T-cell (primary cell): ENCODE measurements around the gene SMARCAD1. TPM values are rescaled to one million over a fixed set of nuclear protein-coding genes. Genes with fewer than 3 reads are reported as not detected.

Experiments
- ATAC-seq, 4 experiments: fragments of 200-7000 bp in 3 of 4; fragments of 150-1000 bp in 1 of 4; cut with Tn5 transposase; replicated peaks in 1 of 4; 1 replicate in 3 of 4; 2 replicates in 1 of 4; pipeline ENCODE4 v1.10.0; 2021; ENCODE audit warnings: moderate library complexity in 3 of 4, mild to moderate bottlenecking in 2 of 4, moderate number of reproducible peaks in 1 of 4
- CTCF ChIA-PET, 2 donors: fragments of 300-600 bp; sonication (Branson Sonifier 250); formaldehyde crosslinking; loops; one replicate each; lab custom pipeline; 2022; ENCODE audit warnings: antibody characterized with exemption in 2 of 2; lab: Charles Lee
- POLR2A ChIA-PET, 2 donors: fragments of 300-600 bp; sonication (Branson Sonifier 250); formaldehyde crosslinking; loops; one replicate each; lab custom pipeline; 2022; ENCODE audit warnings: antibody characterized with exemption in 2 of 2; lab: Charles Lee
- DNase-seq, 35 experiments: peaks; one replicate each; pipeline versions ENCODE4 v3.0.0 to v3.0.0-alpha.2; 2013 to 2023
- H3K27ac ChIP-seq: one replicate; pipeline ENCODE4 v1.5.1; 2013; ENCODE audit warnings: low read length
- H3K27me3 ChIP-seq, 2 experiments: replicated peaks in 1 of 2; 1 replicate in 1 of 2; 2 replicates in 1 of 2; pipeline versions ENCODE4 v1.6.1 to v1.7.0; 2013; ENCODE audit warnings: low read length in 1 of 2, mixed read lengths in 1 of 2; ENCODE audit not compliant: control insufficient read depth in 2 of 2, insufficient read depth in 2 of 2; ENCODE audit errors: extremely low read depth in 1 of 2
- H3K36me3 ChIP-seq, 2 donors: 1 replicate in 1 of 2; 2 replicates in 1 of 2; pipeline versions ENCODE4 v1.6.1 to v1.7.0; 2013; ENCODE audit warnings: low read length in 1 of 2; ENCODE audit not compliant: control insufficient read depth in 2 of 2, insufficient read depth in 1 of 2; ENCODE audit errors: extremely low read depth in 1 of 2
- H3K4me1 ChIP-seq, 2 experiments: 1 replicate in 1 of 2; 2 replicates in 1 of 2; pipeline versions ENCODE4 v1.6.1 to v1.7.0; 2013; ENCODE audit warnings: low read length in 2 of 2, mixed read lengths in 1 of 2; ENCODE audit not compliant: insufficient read depth in 2 of 2, control insufficient read depth in 1 of 2; ENCODE audit errors: extremely low read depth in 1 of 2
- H3K4me3 ChIP-seq, 2 donors: 1 replicate in 1 of 2; 2 replicates in 1 of 2; pipeline versions ENCODE4 v1.5.1 to v1.7.0; 2013; ENCODE audit warnings: mild to moderate bottlenecking in 2 of 2, low read length in 1 of 2, moderate library complexity in 1 of 2; ENCODE audit not compliant: control insufficient read depth in 1 of 2; ENCODE audit errors: extremely low read depth in 1 of 2
- H3K9me3 ChIP-seq: 2 replicates; pipeline ENCODE4 v1.7.0; 2013
- H3K27ac Mint-ChIP-seq, 2 donors: one replicate each; pipeline ENCODE4 v1.8.0; 2020 to 2021; ENCODE audit warnings: mild to moderate bottlenecking in 2 of 2, mixed read lengths in 2 of 2
- H3K27me3 Mint-ChIP-seq, 2 donors: one replicate each; pipeline ENCODE4 v1.8.0; 2021 to 2022; ENCODE audit warnings: mixed read lengths in 2 of 2
- H3K36me3 Mint-ChIP-seq: one replicate; pipeline ENCODE4 v1.8.0; 2021; ENCODE audit warnings: mixed read lengths
- H3K4me1 Mint-ChIP-seq, 3 donors: one replicate each; pipeline ENCODE4 v1.8.0; 2020 to 2022; ENCODE audit warnings: mixed read lengths in 3 of 3, mild to moderate bottlenecking in 1 of 3
- H3K4me3 Mint-ChIP-seq, 3 donors: one replicate each; pipeline ENCODE4 v1.8.0; 2020 to 2022; ENCODE audit warnings: mild to moderate bottlenecking in 3 of 3, mixed read lengths in 3 of 3, moderate library complexity in 3 of 3
- H3K9me3 Mint-ChIP-seq, 3 donors: one replicate each; pipeline ENCODE4 v1.8.0; 2020 to 2022; ENCODE audit warnings: mixed read lengths in 3 of 3
- WGBS: methylation state at CpG from one replicate; pipeline ENCODE4 v1.1.5; 2013; ENCODE audit warnings: missing lambda C conversion rate; ENCODE audit not compliant: insufficient coverage; 5-methylcytosine and 5-hydroxymethylcytosine counted together
- total RNA-seq, 35 experiments: library from RNA in 6 of 35; stranded (reverse) in 6 of 35; fragments of 120-200 nt in 1 of 35; gene quantifications; one replicate each; pipeline versions ENCODE4 v1.2.1 to v1.2.4 and lab custom pipeline; 2013 to 2026

Gene SMARCAD1
- total RNA-seq, 5 donors from 2014 or later (not counting 1 experiment from before 2014, with no cell fraction given): 17.1 to 22.9 (median 20.0) TPM

GRCh38 chr4:94251094-94251493 is 43.4 kb downstream of the SMARCAD1 start:
- peaks cover 6 to 48% of the 10 kb centered on the region in 2 donors for H3K36me3 ChIP-seq
- Mint-ChIP-seq H3K9me3 (no peaks in the 10 kb centered on the region), H3K27ac (no peak overlapping the region), H3K36me3 (peaks cover 42% of the 10 kb centered on the region), H3K27me3 (no peaks in the 10 kb centered on the region), H3K4me1 (no peaks in the 10 kb centered on the region), H3K4me3 (no peak overlapping the region)
- ATAC-seq (no peak), DNase-seq (no peak)
- POLR2A ChIA-PET: interaction anchor here in 1 of 2 donors (0.5 kb wide), 1 partner anchor 53 kb away, joined by 4 read pairs; no protein-coding TSS in a partner anchor
- H3K4me3 ChIP-seq: no peak overlapping the region
- H3K4me1 ChIP-seq: no peaks in the 10 kb centered on the region
- no peak overlapping the region for H3K27ac ChIP-seq
- no peaks in the 10 kb centered on the region for H3K9me3 ChIP-seq
- CTCF ChIA-PET: no interaction called here
- no peaks in the 10 kb centered on the region for H3K27me3 ChIP-seq

GRCh38 chr4:94253036-94253435 is 45.4 kb downstream of the SMARCAD1 start:
- 100% methylated on average over 1 of the region's 3 CpGs for WGBS
- peaks cover 39% of the 10 kb centered on the region for H3K36me3 Mint-ChIP-seq
- H3K4me1 Mint-ChIP-seq: no peaks in the 10 kb centered on the region
- peaks cover 0 to 38% of the 10 kb centered on the region in 2 donors for H3K36me3 ChIP-seq
- H3K4me1 ChIP-seq: no peaks in the 10 kb centered on the region
- H3K9me3 Mint-ChIP-seq: no peaks in the 10 kb centered on the region
- no peak overlapping the region for H3K4me3 Mint-ChIP-seq
- no peak overlapping the region for H3K27ac ChIP-seq
- no peaks in the 10 kb centered on the region for H3K9me3 ChIP-seq
- no peaks in the 10 kb centered on the region for H3K27me3 Mint-ChIP-seq
- H3K27ac Mint-ChIP-seq: no peak overlapping the region
- DNase-seq (no peak), ATAC-seq (no peak)
- CTCF ChIA-PET: no interaction called here
- POLR2A ChIA-PET: no interaction called here
- no peak overlapping the region for H3K4me3 ChIP-seq
- no peaks in the 10 kb centered on the region for H3K27me3 ChIP-seq

GRCh38 chr4:94256144-94256783 is 48.6 kb downstream of the SMARCAD1 start:
- 100% methylated on average over 4 of the region's 8 CpGs for WGBS
- no peaks in the 10 kb centered on the region for H3K4me1 ChIP-seq
- no peak overlapping the region for H3K27ac Mint-ChIP-seq
- ChIA-PET CTCF (no interaction called here), POLR2A (interaction anchor here in 1 of 2 donors (0.6 kb wide), 1 partner anchor 195 kb away, joined by 5 read pairs; the partner anchor contains the start of gene PDLIM5)
- no peaks in the 10 kb centered on the region for H3K9me3 ChIP-seq
- H3K27me3 ChIP-seq: no peaks in the 10 kb centered on the region
- ATAC-seq: no peak
- H3K9me3 Mint-ChIP-seq: no peaks in the 10 kb centered on the region
- peaks cover 0 to 27% of the 10 kb centered on the region in 2 donors for H3K36me3 ChIP-seq
- H3K27me3 Mint-ChIP-seq: no peaks in the 10 kb centered on the region
- no peak overlapping the region for H3K4me3 ChIP-seq
- no peak for DNase-seq
- peaks cover 41% of the 10 kb centered on the region for H3K36me3 Mint-ChIP-seq
- H3K4me3 Mint-ChIP-seq: no peak overlapping the region
- no peaks in the 10 kb centered on the region for H3K4me1 Mint-ChIP-seq
- H3K27ac ChIP-seq: no peak overlapping the region

- H3K27me3 ChIP-seq: no peaks in the 10 kb centered on the region
- peaks cover 0 to 24% of the 10 kb centered on the region in 2 donors for H3K36me3 ChIP-seq
- no peak overlapping the region for H3K27ac ChIP-seq
- CTCF ChIA-PET: no interaction called here
- Mint-ChIP-seq H3K9me3 (no peaks in the 10 kb centered on the region), H3K27me3 (no peaks in the 10 kb centered on the region), H3K36me3 (peaks cover 44% of the 10 kb centered on the region), H3K27ac (no peak overlapping the region), H3K4me1 (no peaks in the 10 kb centered on the region), H3K4me3 (no peak overlapping the region)
- POLR2A ChIA-PET: interaction anchor here in 1 of 2 donors (0.6 kb wide), 1 partner anchor 195 kb away, joined by 5 read pairs; the partner anchor contains the start of gene PDLIM5
- no peaks in the 10 kb centered on the region for H3K4me1 ChIP-seq
- DNase-seq (peak in 1 of 35 experiments; percentile 8), ATAC-seq (no peak)
- no peaks in the 10 kb centered on the region for H3K9me3 ChIP-seq
- no peak overlapping the region for H3K4me3 ChIP-seq
Measured at GRCh38 chr4:94256828-94257227, 49.2 kb downstream of the SMARCAD1 start.

GRCh38 chr4:94262163-94263016 is 54.7 kb downstream of the SMARCAD1 start:
- H3K27me3 Mint-ChIP-seq: no peaks in the 10 kb centered on the region
- Histone ChIP-seq H3K4me3 (no peak overlapping the region), H3K4me1 (no peaks in the 10 kb centered on the region), H3K36me3 (peaks cover 0 to 14% of the 10 kb centered on the region in 2 donors), H3K27me3 (no peaks in the 10 kb centered on the region), H3K27ac (no peak overlapping the region), H3K9me3 (no peaks in the 10 kb centered on the region)
- 93% methylated on average over 4 of the region's 5 CpGs for WGBS
- ChIA-PET POLR2A (interaction anchor here in 1 of 2 donors (0.6 kb wide), 1 partner anchor 55 kb away, joined by 8 read pairs; the partner anchor contains the start of gene SMARCAD1), CTCF (interaction anchor here in 1 of 2 donors (0.6 kb wide), 1 partner anchor 141 kb away, joined by 4 read pairs; no protein-coding TSS in a partner anchor)
- no peaks in the 10 kb centered on the region for H3K9me3 Mint-ChIP-seq
- H3K36me3 Mint-ChIP-seq: peaks cover 38% of the 10 kb centered on the region
- H3K4me1 Mint-ChIP-seq: peaks cover 0 to 6% (median 0%) of the 10 kb centered on the region in 3 donors
- DNase-seq (no peak), ATAC-seq (no peak)
- H3K4me3 Mint-ChIP-seq: no peak overlapping the region
- H3K27ac Mint-ChIP-seq: no peak overlapping the region

- no peaks in the 10 kb centered on the region for H3K9me3 ChIP-seq
- DNase-seq (no peak), ATAC-seq (no peak)
- H3K4me3 ChIP-seq: no peak overlapping the region
- no peak overlapping the region for H3K27ac Mint-ChIP-seq
- H3K4me3 Mint-ChIP-seq: no peak overlapping the region
- no peaks in the 10 kb centered on the region for H3K9me3 Mint-ChIP-seq
- ChIA-PET POLR2A (interaction anchor here in 1 of 2 donors (0.6 kb wide), 1 partner anchor 8 kb away, joined by 3 read pairs; no protein-coding TSS in a partner anchor), CTCF (no interaction called here)
- H3K36me3 Mint-ChIP-seq: peaks cover 39% of the 10 kb centered on the region
- peaks cover 0 to 18% of the 10 kb centered on the region in 2 donors for H3K36me3 ChIP-seq
- H3K27ac ChIP-seq: no peak overlapping the region
- no peaks in the 10 kb centered on the region for H3K27me3 ChIP-seq
- H3K4me1 Mint-ChIP-seq: peaks cover 0 to 5% (median 0%) of the 10 kb centered on the region in 3 donors
- no peaks in the 10 kb centered on the region for H3K27me3 Mint-ChIP-seq
- WGBS: 81% methylated on average over 3 of the region's 4 CpGs
- no peaks in the 10 kb centered on the region for H3K4me1 ChIP-seq
Measured at GRCh38 chr4:94267037-94267436, 59.4 kb downstream of the SMARCAD1 start.
